GM18867 (cell line): ENCODE measurements around the gene PCAT7.

ENCODE experiments used
- ATAC-seq: cut with Tn5 transposase; IDR thresholded peaks from one replicate; pipeline ENCODE4 v1.9.1; 2021; ENCODE audit warnings: mild to moderate bottlenecking, moderate library complexity; ENCODE audit not compliant: unreplicated experiment

Gene PCAT7

GRCh38 chr9:94602666-94603065 lies 47.8 kb downstream of the PCAT7 start:
- no peak for ATAC-seq

GRCh38 chr9:94603259-94604160 lies 48.6 kb downstream of the PCAT7 start:
- peak; percentile 64 for ATAC-seq

GRCh38 chr9:94606646-94607422 lies 52.0 kb downstream of the PCAT7 start:
- peak; percentile 57 for ATAC-seq

- peak; percentile 34 for ATAC-seq
Measured at GRCh38 chr9:94607423-94607691, 52.5 kb downstream of the PCAT7 start.

GRCh38 chr9:94610181-94610606 lies 55.3 kb downstream of the PCAT7 start:
- no peak for ATAC-seq

- no peak for ATAC-seq
Measured at GRCh38 chr9:94611638-94612068, 56.8 kb downstream of the PCAT7 start.

- no peak for ATAC-seq
Measured at GRCh38 chr9:94612071-94612470, 57.2 kb downstream of the PCAT7 start.

GRCh38 chr9:94613003-94613402 lies 58.1 kb downstream of the PCAT7 start:
- no peak for ATAC-seq

GRCh38 chr9:94619026-94619425 lies 64.1 kb downstream of the PCAT7 start:
- ATAC-seq = no peak
